Activated naive CD8-positive, alpha-beta T cell treated with anti-CD3 and anti-CD28 coated beads, Interleukin-2, amount 50 U/mL, for 16 hours (primary cell): Measurements from ENCODE around the gene L3MBTL3.

Experiments used
- DNase-seq: peaks from one replicate; pipeline ENCODE4 v3.0.0-alpha.2; 2020; ENCODE audit warnings: low read depth, low spot score

The L3MBTL3 gene

GRCh38 chr6:130182466-130182865 is 164.1 kb downstream of the L3MBTL3 start:
- no peak for DNase-seq

GRCh38 chr6:130183271-130184222 is 165.2 kb downstream of the L3MBTL3 start:
- DNase-seq = no peak

- no peak for DNase-seq
Measured at GRCh38 chr6:130185658-130186057, 167.3 kb downstream of the L3MBTL3 start.

DNA sequence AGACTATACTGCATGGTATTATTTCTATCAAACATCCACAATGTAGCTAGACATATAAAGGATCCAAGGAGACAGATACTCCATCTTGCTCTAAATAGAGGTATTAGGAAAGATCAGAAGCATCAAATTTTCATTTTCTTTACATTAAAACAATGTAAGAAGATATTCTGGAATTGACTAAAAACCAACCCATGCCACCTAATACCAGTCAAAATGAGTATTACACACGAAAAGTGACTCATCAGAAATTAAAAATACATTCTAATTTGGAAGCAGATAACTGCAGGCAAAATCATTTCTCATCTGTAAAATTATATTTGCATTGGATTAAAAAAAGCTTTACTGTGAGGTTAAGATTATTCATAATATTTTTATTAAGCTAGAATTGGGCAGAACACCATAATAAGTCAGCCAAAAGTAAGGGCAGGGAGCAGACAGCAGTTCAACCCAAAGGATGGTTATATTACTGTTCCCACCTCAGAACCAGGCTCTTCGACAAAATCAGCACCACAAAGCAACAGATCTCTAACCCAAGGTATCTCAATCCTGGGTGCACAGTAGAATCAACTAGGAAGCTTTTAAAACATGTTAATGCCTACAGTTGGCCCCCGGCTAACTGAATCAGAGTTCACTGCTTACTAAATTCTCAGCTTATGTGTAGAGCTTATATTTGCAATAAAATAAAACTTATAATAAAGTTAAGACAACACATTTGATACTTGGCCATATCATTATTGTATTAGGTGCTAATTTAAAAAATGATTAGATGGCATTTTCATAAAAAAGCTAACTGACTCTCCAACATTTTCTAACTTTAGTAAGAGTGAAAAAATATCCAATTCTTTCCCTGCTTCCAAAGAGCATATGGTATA is 169.2 kb downstream of the L3MBTL3 start:
- DNase-seq = no peak

GRCh38 chr6:130188207-130188899 is 170.0 kb downstream of the L3MBTL3 start:
- no peak for DNase-seq

DNA sequence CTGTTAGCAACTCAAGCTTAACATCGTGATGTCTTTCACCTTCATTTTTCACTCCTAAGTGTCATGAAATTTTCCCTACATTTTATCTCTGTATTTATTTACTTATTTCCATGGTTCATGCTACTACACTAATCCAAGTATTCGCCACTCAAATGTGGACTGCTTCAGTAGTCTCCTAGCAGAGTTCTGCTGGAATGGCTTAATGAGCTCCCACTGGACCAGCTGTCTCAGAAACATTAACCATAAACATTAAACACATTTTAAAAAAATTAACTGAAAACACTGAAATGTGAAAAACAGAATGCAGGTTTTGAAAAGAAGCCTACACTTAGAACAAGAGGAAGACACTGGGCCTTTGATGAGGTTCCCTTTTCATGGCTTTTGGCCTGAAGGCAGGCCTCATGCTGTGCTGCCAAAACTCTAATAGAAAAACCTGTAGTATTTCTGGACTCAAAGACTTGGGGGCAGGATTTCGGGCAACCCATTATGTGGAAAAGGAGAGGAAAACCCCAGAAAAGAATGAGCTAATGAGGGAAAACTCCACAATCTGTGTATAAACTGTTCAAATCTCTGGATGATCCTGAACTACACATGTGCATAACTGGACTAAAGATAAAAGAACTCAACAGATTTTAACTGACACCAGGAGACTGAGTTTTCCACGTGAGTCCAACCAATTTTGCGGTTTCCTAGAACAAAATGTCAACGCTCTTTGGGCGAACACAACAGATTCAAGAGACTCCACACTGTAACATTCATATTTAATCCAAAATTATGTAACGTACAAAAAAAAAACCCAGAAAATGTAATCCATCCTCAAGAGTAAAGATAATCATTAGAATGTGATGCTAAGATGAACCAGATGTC is 171.4 kb downstream of the L3MBTL3 start:
- no peak for DNase-seq
